Stimulated activated naive B cell treated with anti-CD40 and anti-IgM and Interleukin-4, amounts not matched to agents 10 μg/mL and 1 μg/mL and 100 μg/mL, for 72 hours (primary cell): Measurements from ENCODE around the gene SYPL2.
"Not testable (repeated sequence)": the region's sequence is repeated elsewhere in the genome, so short reads cannot be mapped to it uniquely, and the experiment has no call there.

Source experiments
- ATAC-seq, 2 donors: fragments of 150-1000 bp; cut with Tn5 transposase; replicated peaks; 2 replicates each; pipeline ENCODE4 v1.10.0; 2021; ENCODE audit warnings: moderate library complexity in 1 of 2
- DNase-seq: peaks from one replicate; pipeline ENCODE4 v3.0.0; 2021
- H3K27ac Mint-ChIP-seq: one replicate; pipeline ENCODE4 v1.8.0; 2022; ENCODE audit warnings: mild to moderate bottlenecking, mixed read lengths
- H3K27me3 Mint-ChIP-seq, 2 donors: one replicate each; pipeline ENCODE4 v1.8.0; 2022; ENCODE audit warnings: mixed read lengths in 2 of 2
- H3K36me3 Mint-ChIP-seq, 2 donors: one replicate each; pipeline ENCODE4 v1.8.0; 2022; ENCODE audit warnings: mixed read lengths in 2 of 2, mild to moderate bottlenecking in 1 of 2
- H3K4me1 Mint-ChIP-seq, 2 donors: one replicate each; pipeline ENCODE4 v1.8.0; 2022; ENCODE audit warnings: mixed read lengths in 2 of 2, mild to moderate bottlenecking in 1 of 2
- H3K4me3 Mint-ChIP-seq, 2 donors: one replicate each; pipeline ENCODE4 v1.8.0; 2022; ENCODE audit warnings: mild to moderate bottlenecking in 2 of 2, mixed read lengths in 2 of 2, moderate library complexity in 1 of 2
- H3K9me3 Mint-ChIP-seq, 2 donors: one replicate each; pipeline ENCODE4 v1.8.0; 2022; ENCODE audit warnings: mixed read lengths in 2 of 2, mild to moderate bottlenecking in 1 of 2

Gene SYPL2

DNA sequence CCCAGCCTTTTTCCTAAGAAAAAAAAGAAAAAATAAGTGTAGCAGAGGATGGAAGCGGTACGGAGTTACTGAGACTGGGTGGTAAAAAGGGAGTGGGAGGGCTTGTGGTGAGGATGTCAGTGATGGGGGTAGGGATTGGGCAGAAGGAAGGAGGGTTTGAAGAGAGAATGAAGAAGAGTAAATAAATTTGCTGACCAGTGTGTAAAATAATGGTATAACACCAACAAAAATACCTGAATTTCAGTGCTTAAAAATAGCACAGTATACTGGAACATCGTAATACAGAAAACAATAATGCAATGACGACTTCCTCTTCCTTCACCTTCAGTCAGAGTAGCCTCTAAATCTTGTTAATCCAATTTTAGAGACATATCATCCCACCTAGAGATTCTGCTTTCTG lies 18.8 kb upstream of the SYPL2 start:
- ATAC-seq (no peak), DNase-seq (no peak)
- Mint-ChIP-seq H3K4me3 (no peak overlapping the region), H3K9me3 (peaks cover 0 to 3% of the 10 kb centered on the region in 2 donors), H3K4me1 (no peaks in the 10 kb centered on the region), H3K27ac (no peak overlapping the region), H3K36me3 (no peaks in the 10 kb centered on the region), H3K27me3 (peaks cover 37 to 45% of the 10 kb centered on the region in 2 donors)

DNA sequence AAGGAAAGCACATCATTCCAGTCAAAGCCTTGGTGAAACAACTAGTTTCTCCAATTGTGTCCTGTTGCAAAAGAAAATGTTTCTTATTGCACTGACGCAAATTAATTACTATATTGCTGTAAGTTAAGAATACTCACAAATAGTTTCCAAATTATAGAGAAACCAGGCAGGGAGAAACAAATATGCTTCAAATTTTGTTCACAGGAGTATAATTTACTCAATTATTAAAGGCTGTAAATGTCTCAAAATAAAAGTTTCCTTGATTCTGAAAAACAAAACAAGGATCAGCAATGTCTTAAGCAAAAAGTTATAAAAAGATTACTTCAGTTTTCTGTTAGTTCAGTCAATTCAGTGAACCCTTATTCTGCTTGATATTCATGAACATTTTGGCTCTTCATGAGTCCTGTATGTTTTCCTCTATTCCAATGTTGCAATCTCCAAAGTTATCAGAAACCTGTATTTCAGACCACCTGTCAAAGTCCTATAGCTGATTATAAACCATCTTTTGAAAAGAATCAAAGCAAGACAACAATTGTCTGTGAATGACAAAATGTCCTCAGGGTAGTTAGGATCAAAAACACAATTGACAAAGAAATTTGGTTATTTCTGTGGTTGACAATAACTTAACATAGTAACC lies 11.7 kb upstream of the SYPL2 start:
- DNase-seq (no peak), ATAC-seq (no peak)
- Mint-ChIP-seq H3K36me3 (peaks cover 2 to 5% of the 10 kb centered on the region in 2 donors), H3K27ac (no peak overlapping the region), H3K4me3 (no peak overlapping the region), H3K4me1 (no peaks in the 10 kb centered on the region), H3K27me3 (peaks cover 38 to 56% of the 10 kb centered on the region in 2 donors), H3K9me3 (peaks cover 5 to 9% of the 10 kb centered on the region in 2 donors)

DNA sequence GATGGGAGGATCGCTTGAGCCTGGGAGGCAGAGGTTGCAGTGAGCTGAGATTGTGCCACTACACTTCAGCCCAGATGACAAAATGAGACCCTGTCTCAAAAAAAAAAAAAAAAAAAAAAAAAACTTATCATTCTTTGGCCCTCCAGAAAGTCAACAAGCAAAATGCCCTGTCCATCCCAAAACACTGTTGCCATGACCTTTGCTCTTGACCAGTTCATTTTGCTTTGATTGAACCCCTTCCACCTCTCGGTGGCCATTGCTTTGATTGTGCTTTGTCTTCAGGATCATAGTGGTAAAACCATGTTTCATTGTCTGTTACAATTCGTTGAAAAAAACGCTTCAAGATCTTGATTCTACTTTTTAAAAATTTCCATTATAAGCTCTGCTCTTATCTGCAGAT lies 8.5 kb upstream of the SYPL2 start:
- peaks cover 5 to 6% of the 10 kb centered on the region in 2 donors for H3K9me3 Mint-ChIP-seq
- H3K27me3 Mint-ChIP-seq, result peaks cover 41 to 46% of the 10 kb centered on the region in 2 donors
- no peak overlapping the region for H3K27ac Mint-ChIP-seq
- no peak overlapping the region for H3K4me3 Mint-ChIP-seq
- ATAC-seq (no peak), DNase-seq (no peak)
- peaks cover 2 to 5% of the 10 kb centered on the region in 2 donors for H3K36me3 Mint-ChIP-seq
- H3K4me1 Mint-ChIP-seq, result no peaks in the 10 kb centered on the region

DNA sequence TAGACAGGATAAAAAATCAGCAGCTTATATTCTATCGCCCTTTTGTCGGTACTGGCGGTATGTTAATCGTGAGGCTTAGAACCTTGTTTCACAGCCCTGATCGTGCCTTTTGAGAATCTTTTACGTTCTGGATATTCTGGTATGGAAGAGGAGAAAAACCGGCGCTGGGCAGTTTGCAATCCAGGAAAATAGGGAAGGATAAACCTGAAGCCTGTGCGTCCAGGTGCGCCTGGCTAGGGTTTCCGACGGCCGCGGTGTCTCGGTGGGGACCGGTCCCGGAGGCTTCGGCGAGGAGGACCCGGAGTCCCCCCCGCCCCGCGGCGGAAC lies 258 bp upstream of the SYPL2 start:
- H3K27ac Mint-ChIP-seq, result no peak overlapping the region
- ATAC-seq (no peak), DNase-seq (no peak)
- peak overlapping the region; percentile 67 to 70 for H3K4me3 Mint-ChIP-seq
- H3K27me3 Mint-ChIP-seq, result peaks cover 53 to 79% of the 10 kb centered on the region in 2 donors
- H3K9me3 Mint-ChIP-seq, result no peaks in the 10 kb centered on the region
- H3K36me3 Mint-ChIP-seq, result no peaks in the 10 kb centered on the region
- peaks cover 3 to 7% of the 10 kb centered on the region in 2 donors for H3K4me1 Mint-ChIP-seq

DNA sequence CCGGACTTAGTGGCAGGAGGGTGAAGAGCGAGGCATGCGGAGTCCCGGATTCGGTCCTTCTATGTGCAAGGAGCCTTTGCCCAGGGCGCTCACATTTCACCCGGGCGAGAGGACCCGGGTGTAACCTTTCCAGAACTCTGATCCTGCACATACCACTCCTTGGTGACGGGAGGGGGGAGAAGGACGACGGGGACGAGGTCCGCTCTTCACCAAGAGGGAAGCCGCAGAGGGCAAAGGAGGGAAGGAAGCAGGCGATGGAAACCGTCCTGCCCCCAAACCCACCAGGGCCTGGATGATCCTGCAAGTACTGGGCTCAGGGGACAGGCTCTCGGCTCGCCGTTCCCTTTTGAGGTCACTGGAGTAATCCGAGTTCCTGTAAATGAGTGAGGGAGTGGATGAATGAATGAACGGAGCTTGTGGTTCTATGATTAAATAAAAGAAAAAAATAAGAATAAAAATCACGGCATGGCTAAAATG lies 993 bp downstream of the SYPL2 start:
- DNase-seq (no peak), ATAC-seq (no peak)
- Mint-ChIP-seq H3K4me1 (peaks cover 3 to 7% of the 10 kb centered on the region in 2 donors), H3K27ac (no peak overlapping the region), H3K4me3 (peak overlapping the region; percentile 25 to 67), H3K9me3 (no peaks in the 10 kb centered on the region), H3K36me3 (no peaks in the 10 kb centered on the region), H3K27me3 (peaks cover 46 to 70% of the 10 kb centered on the region in 2 donors)

DNA sequence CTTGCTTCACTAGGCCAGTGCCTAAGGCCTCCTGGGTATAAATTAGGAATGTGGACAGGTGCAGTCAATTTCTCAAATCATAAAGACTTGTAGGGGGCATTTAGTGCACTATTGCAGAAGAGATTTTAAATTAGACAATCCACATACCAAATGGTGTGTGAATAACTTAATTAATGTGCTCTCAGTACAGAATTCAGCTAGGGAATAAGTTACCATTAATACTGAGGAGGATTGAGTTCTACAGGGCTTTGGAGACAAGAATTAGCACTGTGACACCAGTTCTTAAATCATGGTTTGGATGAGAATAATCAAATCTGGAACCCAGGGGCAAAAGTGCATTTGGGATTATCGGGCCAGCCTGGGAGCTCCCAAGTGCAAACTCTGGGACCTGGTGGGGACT lies 1.7 kb downstream of the SYPL2 start:
- no peaks in the 10 kb centered on the region for H3K36me3 Mint-ChIP-seq
- ATAC-seq, result no peak
- H3K4me1 Mint-ChIP-seq, result peaks cover 3 to 7% of the 10 kb centered on the region in 2 donors
- no peaks in the 10 kb centered on the region for H3K9me3 Mint-ChIP-seq
- peaks cover 46 to 71% of the 10 kb centered on the region in 2 donors for H3K27me3 Mint-ChIP-seq
- H3K4me3 Mint-ChIP-seq, result no peak overlapping the region
- no peak overlapping the region for H3K27ac Mint-ChIP-seq
- DNase-seq, result no peak

DNA sequence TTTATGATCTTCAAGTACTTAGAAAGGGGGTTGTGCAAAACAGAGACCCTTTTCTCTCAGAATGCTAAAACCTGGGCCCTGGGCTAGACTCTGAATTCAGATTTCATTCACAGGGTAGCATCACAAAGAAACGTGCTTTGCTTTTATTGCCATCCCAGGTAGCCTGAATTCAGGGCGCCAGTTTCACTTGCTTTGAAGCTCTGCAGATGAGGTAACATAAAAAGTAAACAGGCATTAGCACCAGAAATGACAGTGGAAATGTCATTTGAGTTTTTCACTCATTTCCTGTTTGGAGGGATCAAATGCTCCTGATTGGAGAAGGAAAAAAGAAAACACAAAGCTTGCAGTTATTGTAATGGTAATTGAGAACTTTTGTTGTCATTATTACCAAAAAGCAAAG lies 2.6 kb downstream of the SYPL2 start:
- no peaks in the 10 kb centered on the region for H3K9me3 Mint-ChIP-seq
- ATAC-seq, result no peak

DNA sequence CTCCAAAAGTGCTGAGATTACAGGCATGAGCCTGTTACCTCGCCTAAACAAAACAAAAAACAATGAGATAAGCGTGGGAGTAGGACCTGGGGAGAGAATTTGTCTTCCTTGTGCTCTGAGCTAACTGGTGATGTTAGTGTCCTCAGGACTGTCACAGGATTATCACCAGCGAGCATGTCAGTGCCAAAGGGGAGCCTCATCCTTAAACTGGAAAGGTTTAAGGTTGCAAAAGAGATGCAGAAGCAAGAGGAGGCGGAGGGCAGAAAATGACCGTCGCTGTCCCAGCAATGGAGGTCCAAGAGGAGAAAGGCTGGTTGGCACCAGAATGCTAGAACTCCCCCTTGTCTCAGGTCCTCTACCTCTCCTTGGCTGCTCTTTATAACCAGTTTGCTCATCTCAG lies 3.9 kb downstream of the SYPL2 start:
- peaks cover 3 to 7% of the 10 kb centered on the region in 2 donors for H3K4me1 Mint-ChIP-seq
- H3K9me3 Mint-ChIP-seq, result no peaks in the 10 kb centered on the region
- no peak for DNase-seq
- no peak for ATAC-seq
- no peak overlapping the region for H3K4me3 Mint-ChIP-seq
- peaks cover 42 to 71% of the 10 kb centered on the region in 2 donors for H3K27me3 Mint-ChIP-seq
- no peaks in the 10 kb centered on the region for H3K36me3 Mint-ChIP-seq
- H3K27ac Mint-ChIP-seq, result no peak overlapping the region

More for the DNA sequence above, 2.6 kb downstream of the SYPL2 start:
- peaks cover 46 to 74% of the 10 kb centered on the region in 2 donors for H3K27me3 Mint-ChIP-seq
- DNase-seq, result no peak
- no peak overlapping the region for H3K27ac Mint-ChIP-seq
- no peaks in the 10 kb centered on the region for H3K36me3 Mint-ChIP-seq
- H3K4me1 Mint-ChIP-seq, result peaks cover 3 to 7% of the 10 kb centered on the region in 2 donors
- no peak overlapping the region for H3K4me3 Mint-ChIP-seq

DNA sequence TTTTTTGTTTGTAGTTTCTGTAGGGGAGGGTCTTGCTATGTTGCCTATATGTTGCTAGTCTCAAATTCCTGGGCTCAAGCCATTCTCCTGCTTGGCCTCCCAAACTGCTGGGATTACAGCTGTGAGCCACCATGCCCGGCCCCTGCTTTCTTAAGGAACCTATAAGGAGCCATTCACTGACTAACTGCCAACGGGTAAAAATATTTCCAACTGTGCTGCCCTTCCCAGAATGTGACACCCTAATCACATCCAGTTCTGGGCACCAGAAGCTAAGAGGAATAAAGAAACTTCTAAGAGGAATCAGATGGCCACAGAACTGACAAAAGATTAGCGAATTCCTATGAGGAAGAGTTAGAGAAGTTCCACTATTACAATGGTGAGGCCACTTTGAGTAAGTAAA lies 6.4 kb downstream of the SYPL2 start:
- peaks cover 57 to 76% of the 10 kb centered on the region in 2 donors for H3K27me3 Mint-ChIP-seq
- no peak for DNase-seq
- no peaks in the 10 kb centered on the region for H3K4me1 Mint-ChIP-seq
- no peak overlapping the region for H3K27ac Mint-ChIP-seq
- no peaks in the 10 kb centered on the region for H3K36me3 Mint-ChIP-seq
- H3K9me3 Mint-ChIP-seq, result no peaks in the 10 kb centered on the region
- no peak overlapping the region for H3K4me3 Mint-ChIP-seq
- no peak for ATAC-seq

DNA sequence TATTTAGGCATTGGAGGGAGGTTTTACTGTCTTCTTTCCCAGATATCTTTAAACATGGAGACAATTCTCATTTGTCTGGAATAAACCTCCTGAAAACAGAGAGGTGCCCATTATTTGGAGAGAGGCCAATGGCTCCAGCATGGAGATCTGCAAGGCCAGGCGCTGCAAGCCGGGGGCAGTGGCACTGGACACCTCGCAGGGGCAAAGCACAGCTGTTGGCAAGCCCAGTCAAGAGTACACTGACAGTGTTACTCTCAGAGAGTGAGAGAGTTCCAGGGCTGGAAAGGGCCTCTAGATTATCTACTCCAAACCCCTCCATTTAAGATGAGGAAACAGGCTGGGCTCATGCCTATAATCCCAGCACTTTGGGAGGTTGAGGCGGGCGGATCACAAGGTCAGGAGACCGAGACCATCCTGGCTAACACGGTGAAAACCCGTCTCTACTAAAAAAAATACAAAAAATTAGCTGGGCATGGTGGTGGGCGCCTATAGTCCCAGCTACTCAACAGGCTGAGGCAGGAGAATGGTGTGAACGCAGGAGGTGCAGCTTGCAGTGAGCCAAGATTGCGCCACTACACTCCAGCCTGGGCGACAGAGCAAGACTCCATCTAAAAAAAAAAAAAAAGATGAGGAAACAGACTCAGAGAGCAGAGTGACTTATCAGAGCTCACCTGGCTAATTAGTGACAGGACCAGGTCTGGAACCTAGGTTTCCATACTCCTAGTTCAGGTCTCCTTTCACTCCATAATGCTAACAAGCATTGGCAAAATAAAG lies 7.1 kb downstream of the SYPL2 start:
- H3K27me3 Mint-ChIP-seq, result peaks cover 56 to 76% of the 10 kb centered on the region in 2 donors

DNA sequence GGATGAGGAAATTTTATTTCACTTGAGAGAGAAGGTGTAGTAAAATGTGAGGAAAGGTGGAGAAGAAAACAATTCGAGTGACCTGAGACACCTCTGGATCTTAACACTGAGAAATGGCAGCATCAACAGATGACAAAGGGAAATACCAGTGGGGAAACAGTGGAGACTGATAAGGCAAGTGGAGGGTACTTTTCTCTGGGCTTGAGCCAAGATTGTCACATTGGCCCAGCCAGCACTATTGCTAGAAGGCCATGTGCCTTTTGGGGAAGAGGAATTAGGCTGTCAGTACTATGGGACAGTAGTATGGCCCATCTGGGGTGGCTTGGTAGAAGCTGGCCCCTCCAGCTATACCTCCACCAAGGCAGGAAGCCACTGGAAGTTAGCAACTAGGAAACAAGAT lies 8.4 kb downstream of the SYPL2 start:
- no peak overlapping the region for H3K4me3 Mint-ChIP-seq
- H3K27me3 Mint-ChIP-seq, result peaks cover 68 to 87% of the 10 kb centered on the region in 2 donors
- H3K4me1 Mint-ChIP-seq, result no peaks in the 10 kb centered on the region
- ATAC-seq (no peak), DNase-seq (no peak)
- no peaks in the 10 kb centered on the region for H3K36me3 Mint-ChIP-seq
- H3K9me3 Mint-ChIP-seq, result no peaks in the 10 kb centered on the region
- H3K27ac Mint-ChIP-seq, result no peak overlapping the region

More for the DNA sequence above, 7.1 kb downstream of the SYPL2 start:
- not testable (repeated sequence) for H3K4me3 Mint-ChIP-seq, H3K36me3 Mint-ChIP-seq, H3K27ac Mint-ChIP-seq, DNase-seq, H3K9me3 Mint-ChIP-seq, ATAC-seq, H3K4me1 Mint-ChIP-seq

DNA sequence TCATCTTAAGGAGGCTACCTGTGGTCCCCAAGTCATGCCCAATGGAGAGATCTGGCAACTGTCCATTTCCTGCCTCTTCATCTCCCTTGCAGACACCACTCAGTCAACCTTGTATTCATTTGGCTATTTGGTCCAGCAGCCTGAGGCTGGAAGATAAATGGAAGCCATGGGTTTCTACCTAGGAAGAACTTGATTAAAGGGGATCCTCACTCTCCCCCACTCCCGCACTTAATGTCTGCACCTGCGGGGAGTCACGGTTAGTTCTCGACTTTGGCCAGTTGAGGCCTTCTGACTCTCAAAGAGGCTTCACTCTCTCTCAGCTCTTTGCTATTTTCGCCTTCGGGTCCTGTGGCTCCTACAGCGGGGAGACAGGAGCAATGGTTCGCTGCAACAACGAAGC lies 8.9 kb downstream of the SYPL2 start:
- Mint-ChIP-seq H3K4me1 (no peaks in the 10 kb centered on the region), H3K36me3 (no peaks in the 10 kb centered on the region), H3K27me3 (peaks cover 68 to 88% of the 10 kb centered on the region in 2 donors), H3K4me3 (no peak overlapping the region), H3K27ac (no peak overlapping the region), H3K9me3 (no peaks in the 10 kb centered on the region)
- ATAC-seq (no peak), DNase-seq (no peak)

DNA sequence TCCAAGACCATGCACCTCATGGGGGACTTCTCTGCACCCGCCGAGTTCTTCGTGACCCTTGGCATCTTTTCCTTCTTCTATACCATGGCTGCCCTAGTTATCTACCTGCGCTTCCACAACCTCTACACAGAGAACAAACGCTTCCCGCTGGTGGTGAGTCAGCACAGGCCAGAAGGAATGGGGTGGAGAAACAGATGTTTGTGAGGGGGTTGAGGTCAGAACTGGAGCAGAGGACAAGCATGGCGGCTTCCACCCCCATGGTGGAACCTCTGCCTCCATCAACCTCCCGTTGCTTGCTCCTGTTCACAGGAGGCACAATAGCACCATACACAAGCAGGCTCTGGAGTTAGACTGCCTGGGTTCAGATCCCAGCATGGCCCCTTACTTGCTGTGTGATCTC lies 10.5 kb downstream of the SYPL2 start:
- Mint-ChIP-seq H3K4me1 (no peaks in the 10 kb centered on the region), H3K9me3 (no peaks in the 10 kb centered on the region), H3K27me3 (peaks cover 71 to 88% of the 10 kb centered on the region in 2 donors), H3K4me3 (no peak overlapping the region), H3K27ac (no peak overlapping the region), H3K36me3 (no peaks in the 10 kb centered on the region)
- ATAC-seq (no peak), DNase-seq (no peak)

DNA sequence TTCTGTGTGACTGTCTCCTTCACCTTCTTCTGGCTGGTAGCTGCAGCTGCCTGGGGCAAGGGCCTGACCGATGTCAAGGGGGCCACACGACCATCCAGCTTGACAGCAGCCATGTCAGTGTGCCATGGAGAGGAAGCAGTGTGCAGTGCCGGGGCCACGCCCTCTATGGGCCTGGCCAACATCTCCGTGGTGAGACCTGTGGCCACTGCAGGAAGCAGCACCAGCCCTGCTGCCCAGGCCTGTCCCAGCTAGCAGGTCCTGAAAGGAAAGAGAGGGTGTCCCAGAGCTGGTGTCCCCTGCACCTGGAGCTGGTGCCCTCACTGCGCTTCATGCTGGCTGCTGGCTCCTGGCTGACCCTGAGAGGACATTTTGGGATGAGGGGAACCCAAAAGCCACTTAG lies 11.5 kb downstream of the SYPL2 start:
- peaks cover under 1 to 2% of the 10 kb centered on the region in 2 donors for H3K4me1 Mint-ChIP-seq
- peaks cover 65 to 80% of the 10 kb centered on the region in 2 donors for H3K27me3 Mint-ChIP-seq
- ATAC-seq (no peak), DNase-seq (no peak)
- no peak overlapping the region for H3K27ac Mint-ChIP-seq
- no peak overlapping the region for H3K4me3 Mint-ChIP-seq
- no peaks in the 10 kb centered on the region for H3K9me3 Mint-ChIP-seq
- no peaks in the 10 kb centered on the region for H3K36me3 Mint-ChIP-seq

DNA sequence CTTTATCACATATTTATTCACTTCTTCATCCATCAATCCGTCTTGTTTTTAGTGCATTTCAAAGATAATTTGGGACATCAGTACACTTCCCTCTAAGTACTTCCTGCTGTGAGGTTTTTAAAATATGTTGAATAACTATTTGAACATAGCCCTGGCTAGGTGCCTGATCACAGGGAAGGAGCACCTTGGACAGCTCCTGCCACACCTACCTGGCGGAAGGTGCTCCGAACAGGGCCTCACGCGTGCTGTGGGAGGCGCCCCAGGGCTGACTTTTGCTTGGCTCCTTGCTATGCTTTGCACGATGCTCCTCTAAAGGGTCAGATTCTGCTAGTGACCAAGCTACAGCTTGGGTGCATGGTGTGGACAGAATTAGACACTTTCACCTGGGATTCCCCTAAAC lies 12.5 kb downstream of the SYPL2 start:
- Mint-ChIP-seq H3K36me3 (no peaks in the 10 kb centered on the region), H3K27ac (no peak overlapping the region), H3K9me3 (no peaks in the 10 kb centered on the region), H3K27me3 (peaks cover 65 to 71% of the 10 kb centered on the region in 2 donors), H3K4me3 (no peak overlapping the region), H3K4me1 (peaks cover 7 to 10% of the 10 kb centered on the region in 2 donors)
- no peak for DNase-seq
- no peak for ATAC-seq
